Suprapubic skin (tissue), 4 donors: ENCODE results near the gene COA5.

Experiments used
- EP300 ChIP-seq: sonication (generic); formaldehyde crosslinking; IDR thresholded peaks from one replicate; pipeline ENCODE4 v1.6.1; 2017; ENCODE audit warnings: antibody characterized with exemption
- POLR2A ChIP-seq, 2 donors: fragments of 450-650 bp; IDR thresholded peaks; one replicate each; pipeline ENCODE4 v1.6.1; 2017; ENCODE audit warnings: antibody characterized with exemption in 2 of 2, mild to moderate bottlenecking in 2 of 2, moderate library complexity in 2 of 2
- POLR2AphosphoS5 ChIP-seq, 3 donors: sonication (generic); formaldehyde crosslinking; IDR thresholded peaks; one replicate each; pipeline ENCODE4 v1.6.1; 2017; ENCODE audit warnings: antibody characterized with exemption in 3 of 3
- TF ChIP-seq, protein P1 (sequence below), 2 donors: fragments of 200-600 bp in 1 of 2; fragments of 450-650 bp in 1 of 2; sonication (generic) in 1 of 2; IDR thresholded peaks; one replicate each; pipeline ENCODE4 v1.5.1; 2016 to 2019; ENCODE audit warnings: antibody characterized with exemption in 2 of 2, mild to moderate bottlenecking in 1 of 2, moderate library complexity in 1 of 2

DNA sequence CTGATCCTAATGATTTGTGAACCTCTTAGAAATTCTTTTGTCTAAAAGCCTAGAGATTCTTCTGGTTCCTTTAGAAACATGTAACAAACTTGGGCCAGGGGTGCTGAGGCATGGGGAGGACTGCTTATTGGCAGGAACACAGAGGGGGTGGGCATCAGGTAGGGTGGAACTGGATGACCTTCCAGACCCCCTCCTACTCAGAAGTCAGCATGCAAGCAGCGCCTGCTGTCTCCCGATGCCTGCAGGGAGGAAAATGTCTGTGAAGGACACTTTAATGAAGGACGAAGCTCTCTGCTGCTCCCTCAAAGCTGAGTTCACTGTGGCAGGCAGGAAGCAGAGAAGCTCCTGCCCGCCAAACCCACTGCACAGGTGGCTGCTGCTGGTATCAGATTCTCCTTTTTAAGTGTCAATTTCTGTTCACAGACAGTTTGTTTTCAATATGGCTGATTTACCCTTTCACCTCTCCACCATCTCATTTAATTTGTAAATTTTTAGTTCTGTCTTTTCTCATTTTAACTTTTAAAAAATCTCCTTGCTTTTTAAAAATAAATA lies 19.4 kb downstream of the COA5 start:
- TF ChIP-seq, protein P1, sequence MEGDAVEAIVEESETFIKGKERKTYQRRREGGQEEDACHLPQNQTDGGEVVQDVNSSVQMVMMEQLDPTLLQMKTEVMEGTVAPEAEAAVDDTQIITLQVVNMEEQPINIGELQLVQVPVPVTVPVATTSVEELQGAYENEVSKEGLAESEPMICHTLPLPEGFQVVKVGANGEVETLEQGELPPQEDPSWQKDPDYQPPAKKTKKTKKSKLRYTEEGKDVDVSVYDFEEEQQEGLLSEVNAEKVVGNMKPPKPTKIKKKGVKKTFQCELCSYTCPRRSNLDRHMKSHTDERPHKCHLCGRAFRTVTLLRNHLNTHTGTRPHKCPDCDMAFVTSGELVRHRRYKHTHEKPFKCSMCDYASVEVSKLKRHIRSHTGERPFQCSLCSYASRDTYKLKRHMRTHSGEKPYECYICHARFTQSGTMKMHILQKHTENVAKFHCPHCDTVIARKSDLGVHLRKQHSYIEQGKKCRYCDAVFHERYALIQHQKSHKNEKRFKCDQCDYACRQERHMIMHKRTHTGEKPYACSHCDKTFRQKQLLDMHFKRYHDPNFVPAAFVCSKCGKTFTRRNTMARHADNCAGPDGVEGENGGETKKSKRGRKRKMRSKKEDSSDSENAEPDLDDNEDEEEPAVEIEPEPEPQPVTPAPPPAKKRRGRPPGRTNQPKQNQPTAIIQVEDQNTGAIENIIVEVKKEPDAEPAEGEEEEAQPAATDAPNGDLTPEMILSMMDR (IDR thresholded peaks at IDR 0.05) = no peak
- TF ChIP-seq POLR2A (IDR thresholded peaks at IDR 0.05) (no peak), POLR2AphosphoS5 (IDR thresholded peaks at IDR 0.05) (no peak), EP300 (no peak)
